ENCODE results near the gene PPP4R2. TPM values are rescaled to one million over a fixed set of nuclear protein-coding genes. Genes with fewer than 3 reads are reported as not detected.

PPP4R2 gene
- total and polyA plus RNA-seq, 10 of the 15 experiments (the other 5 are each of a cell fraction or from before 2014, with no cell fraction given), result 16.7 to 83.4 (median 38.9) TPM

- TF ChIP-seq E2F8 (IDR thresholded peaks at IDR 0.05; ENCODE audit: low read depth, partially characterized antibody) (no peak), WRNIP1 (IDR thresholded peaks at IDR 0.05; ENCODE audit: borderline replicate concordance, low read depth, low read length) (no peak), BCL3 (IDR thresholded peaks at IDR 0.05; ENCODE audit: borderline replicate concordance, insufficient read depth, low read depth, low read length, poor library complexity, severe bottlenecking) (no peak), USF2 (IDR thresholded peaks at IDR 0.05; ENCODE audit: borderline replicate concordance, low read depth, low read length) (no peak), SMAD1 (IDR thresholded peaks at IDR 0.05; ENCODE audit: low read depth, partially characterized antibody) (no peak), FOXM1 (IDR thresholded peaks at IDR 0.05; ENCODE audit: low read depth, low read length) (no peak)
Measured at GRCh38 chr3:73107215-73107614, 110.6 kb downstream of the PPP4R2 start (continued).

DNA sequence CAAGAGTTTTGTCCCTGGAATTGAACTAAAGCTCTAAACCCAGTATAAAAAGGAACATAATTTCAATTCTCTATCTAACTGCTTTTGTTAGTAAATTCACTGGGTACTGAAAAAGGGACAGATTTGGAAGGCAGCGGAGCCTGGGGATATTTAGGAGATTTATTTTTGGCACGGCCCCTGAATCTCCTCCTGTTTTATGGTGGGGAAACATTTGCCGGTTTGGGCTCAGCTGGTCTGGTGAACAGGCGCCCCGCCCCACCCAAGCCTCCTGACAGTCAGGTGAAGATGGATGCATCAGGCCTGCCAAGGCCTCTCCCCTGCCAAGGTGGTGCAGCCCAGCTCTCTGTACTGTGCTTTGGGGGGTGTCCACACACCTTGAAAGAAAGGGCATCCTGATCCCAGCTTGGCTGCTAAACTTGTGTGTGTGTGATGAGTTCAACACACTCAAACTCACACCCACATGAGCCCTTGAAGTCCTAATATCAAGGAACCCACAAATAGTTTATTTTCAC is 111.1 kb downstream of the PPP4R2 start:
- Histone ChIP-seq H3K36me3 (ENCODE audit: control insufficient read depth in 2 of 2, insufficient read depth in 2 of 2, low read length in 1 of 2) (no peaks in the 10 kb centered on the region), H3K4me2 (ENCODE audit: control insufficient read depth, insufficient read depth) (no peak overlapping the region), H2AFZ (ENCODE audit: control insufficient read depth, low read depth, low read length) (no peak overlapping the region), H3K79me2 (ENCODE audit: control insufficient read depth, insufficient read depth, low read length) (no peaks in the 10 kb centered on the region), H4K20me1 (ENCODE audit: control insufficient read depth, insufficient read depth) (no peaks in the 10 kb centered on the region), H3K9me3 (replicated peaks; ENCODE audit: control insufficient read depth, insufficient read depth, low read length) (no peaks in the 10 kb centered on the region), H3K4me3 (no peak overlapping the region), H3K27me3 (replicated peaks in 1 of 2; ENCODE audit: control insufficient read depth in 2 of 2, insufficient read depth in 2 of 2, low read length in 1 of 2) (no peaks in the 10 kb centered on the region; a peak in 1 of 4 replicates), H3K27ac (ENCODE audit: control insufficient read depth, insufficient read depth) (no peak overlapping the region), H3K4me1 (ENCODE audit: control insufficient read depth, insufficient read depth, low read length) (no peaks in the 10 kb centered on the region), H3K9ac (ENCODE audit: control insufficient read depth, insufficient read depth, low read length) (no peak overlapping the region)
- intact Hi-C loops (cut with micrococcal nuclease; ENCODE audit: unreplicated experiment), result no loop called here
- no peak for ATAC-seq
- ChIA-PET RAD21 (ENCODE audit: unreplicated experiment) (no interaction called here), SMC1A (ENCODE audit: uncharacterized antibody, unreplicated experiment) (interaction anchor here (0.9 kb wide), 1 partner anchor 400 kb away, joined by 3 read pairs; no protein-coding TSS in a partner anchor), POLR2A (no interaction called here), CTCF (interaction anchor here (0.6 to 1.0 kb wide), 3 partner anchors 61 to 477 kb away, joined by 3 to 5 read pairs (median 3); no protein-coding TSS in a partner anchor)
- no peak for DNase-seq (ENCODE audit: low read depth, low spot score)
- in situ Hi-C loops (cut with MboI), result no loop called here
- no TSS peak for BruUV-seq (replicated peaks)
- WGBS (ENCODE audit: insufficient coverage, insufficient replicate concordance, low lambda C conversion rate, missing lambda C conversion rate), result 40% methylated on average over 5 of the region's 5 CpGs
- no peak for FAIRE-seq
- TF ChIP-seq, protein P1, sequence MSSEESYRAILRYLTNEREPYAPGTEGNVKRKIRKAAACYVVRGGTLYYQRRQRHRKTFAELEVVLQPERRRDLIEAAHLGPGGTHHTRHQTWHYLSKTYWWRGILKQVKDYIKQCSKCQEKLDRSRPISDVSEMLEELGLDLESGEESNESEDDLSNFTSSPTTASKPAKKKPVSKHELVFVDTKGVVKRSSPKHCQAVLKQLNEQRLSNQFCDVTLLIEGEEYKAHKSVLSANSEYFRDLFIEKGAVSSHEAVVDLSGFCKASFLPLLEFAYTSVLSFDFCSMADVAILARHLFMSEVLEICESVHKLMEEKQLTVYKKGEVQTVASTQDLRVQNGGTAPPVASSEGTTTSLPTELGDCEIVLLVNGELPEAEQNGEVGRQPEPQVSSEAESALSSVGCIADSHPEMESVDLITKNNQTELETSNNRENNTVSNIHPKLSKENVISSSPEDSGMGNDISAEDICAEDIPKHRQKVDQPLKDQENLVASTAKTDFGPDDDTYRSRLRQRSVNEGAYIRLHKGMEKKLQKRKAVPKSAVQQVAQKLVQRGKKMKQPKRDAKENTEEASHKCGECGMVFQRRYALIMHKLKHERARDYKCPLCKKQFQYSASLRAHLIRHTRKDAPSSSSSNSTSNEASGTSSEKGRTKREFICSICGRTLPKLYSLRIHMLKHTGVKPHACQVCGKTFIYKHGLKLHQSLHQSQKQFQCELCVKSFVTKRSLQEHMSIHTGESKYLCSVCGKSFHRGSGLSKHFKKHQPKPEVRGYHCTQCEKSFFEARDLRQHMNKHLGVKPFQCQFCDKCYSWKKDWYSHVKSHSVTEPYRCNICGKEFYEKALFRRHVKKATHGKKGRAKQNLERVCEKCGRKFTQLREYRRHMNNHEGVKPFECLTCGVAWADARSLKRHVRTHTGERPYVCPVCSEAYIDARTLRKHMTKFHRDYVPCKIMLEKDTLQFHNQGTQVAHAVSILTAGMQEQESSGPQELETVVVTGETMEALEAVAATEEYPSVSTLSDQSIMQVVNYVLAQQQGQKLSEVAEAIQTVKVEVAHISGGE (CRISPR knock-in tag; IDR thresholded peaks at IDR 0.05), result no peak
- no peak for TF ChIP-seq ZNF687 (IDR thresholded peaks at IDR 0.05)
